Panc1 (cell line): ENCODE data around the gene SLC13A5.

Experiments
- POLR2AphosphoS5 ChIP-seq: IDR thresholded peaks from 2 replicates; pipeline ENCODE4 v1.6.1; 2012; ENCODE audit warnings: mild to moderate bottlenecking, low read depth, low read length, moderate library complexity
- SIN3A ChIP-seq: IDR thresholded peaks from 2 replicates; pipeline ENCODE4 v1.6.1; 2012; ENCODE audit warnings: low read depth, mild to moderate bottlenecking, low read length, moderate library complexity, borderline replicate concordance; ENCODE audit not compliant: insufficient read depth
- TCF7L2 ChIP-seq: IDR thresholded peaks from 2 replicates; pipeline ENCODE4 v1.6.1; 2011; ENCODE audit warnings: mild to moderate bottlenecking, low read depth, low read length, inconsistent platforms
- TF ChIP-seq, protein P1 (sequence below): fragments of 450-650 bp; IDR thresholded peaks from 2 replicates; pipeline ENCODE4 v1.5.1; 2017; ENCODE audit warnings: mild to moderate bottlenecking
- TF ChIP-seq, protein P2 (sequence below), 2 experiments: IDR thresholded peaks; 2 replicates each; pipeline ENCODE4 v1.6.1; 2011 to 2012; ENCODE audit warnings: low read depth in 2 of 2, control low read depth in 1 of 2, low read length in 1 of 2, mild to moderate bottlenecking in 1 of 2, moderate library complexity in 1 of 2; ENCODE audit not compliant: insufficient read depth in 1 of 2

DNA sequence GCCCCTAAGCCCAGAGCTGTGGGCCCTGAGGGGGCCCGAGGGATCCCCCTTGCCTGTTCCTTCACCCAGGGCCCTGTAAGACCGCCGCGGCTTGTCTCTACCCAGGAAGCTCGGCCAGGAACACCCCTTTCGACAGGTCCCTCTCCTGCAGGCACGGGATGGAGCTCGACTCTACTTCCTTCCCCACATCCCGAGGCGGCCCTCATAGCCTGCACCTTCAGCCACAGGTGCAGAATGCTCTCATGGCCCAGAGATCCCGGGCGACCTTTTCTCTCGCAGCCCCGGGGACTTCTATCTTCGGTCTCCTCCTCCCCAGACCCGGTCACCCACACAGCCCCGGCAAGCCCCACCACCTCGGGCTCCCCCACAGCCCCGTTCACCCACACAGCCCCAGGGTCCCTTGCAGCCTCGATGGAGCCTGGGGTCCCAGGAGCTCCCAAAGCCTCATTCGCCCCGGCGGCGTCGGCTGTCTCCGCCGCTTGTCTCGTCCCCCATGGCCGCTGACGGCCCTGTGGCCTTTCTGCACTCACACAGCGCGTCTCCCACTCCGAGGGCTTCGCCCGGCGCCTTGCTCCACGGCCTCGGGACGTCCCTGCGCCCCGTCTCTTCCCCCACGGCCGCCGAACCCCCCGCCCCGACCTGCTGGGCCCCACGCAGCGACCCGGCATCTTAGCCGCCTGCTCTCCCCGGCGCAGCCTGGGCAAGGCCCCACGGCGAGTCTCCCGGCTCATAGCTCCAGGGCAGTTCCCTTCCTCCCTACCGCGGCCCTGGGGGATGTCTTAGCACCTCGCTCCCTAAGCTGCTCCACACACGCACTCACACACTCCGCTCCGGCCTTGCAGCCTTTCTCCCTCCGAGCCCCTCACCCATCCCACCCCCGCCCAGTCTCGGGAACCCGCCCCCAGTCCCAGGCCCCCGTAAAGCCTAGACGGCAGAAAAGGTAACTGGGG lies 73.3 kb downstream of the SLC13A5 start:
- TF ChIP-seq, protein P1, sequence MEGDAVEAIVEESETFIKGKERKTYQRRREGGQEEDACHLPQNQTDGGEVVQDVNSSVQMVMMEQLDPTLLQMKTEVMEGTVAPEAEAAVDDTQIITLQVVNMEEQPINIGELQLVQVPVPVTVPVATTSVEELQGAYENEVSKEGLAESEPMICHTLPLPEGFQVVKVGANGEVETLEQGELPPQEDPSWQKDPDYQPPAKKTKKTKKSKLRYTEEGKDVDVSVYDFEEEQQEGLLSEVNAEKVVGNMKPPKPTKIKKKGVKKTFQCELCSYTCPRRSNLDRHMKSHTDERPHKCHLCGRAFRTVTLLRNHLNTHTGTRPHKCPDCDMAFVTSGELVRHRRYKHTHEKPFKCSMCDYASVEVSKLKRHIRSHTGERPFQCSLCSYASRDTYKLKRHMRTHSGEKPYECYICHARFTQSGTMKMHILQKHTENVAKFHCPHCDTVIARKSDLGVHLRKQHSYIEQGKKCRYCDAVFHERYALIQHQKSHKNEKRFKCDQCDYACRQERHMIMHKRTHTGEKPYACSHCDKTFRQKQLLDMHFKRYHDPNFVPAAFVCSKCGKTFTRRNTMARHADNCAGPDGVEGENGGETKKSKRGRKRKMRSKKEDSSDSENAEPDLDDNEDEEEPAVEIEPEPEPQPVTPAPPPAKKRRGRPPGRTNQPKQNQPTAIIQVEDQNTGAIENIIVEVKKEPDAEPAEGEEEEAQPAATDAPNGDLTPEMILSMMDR, result no peak
- TF ChIP-seq TCF7L2, result no peak
- TF ChIP-seq, protein P2, sequence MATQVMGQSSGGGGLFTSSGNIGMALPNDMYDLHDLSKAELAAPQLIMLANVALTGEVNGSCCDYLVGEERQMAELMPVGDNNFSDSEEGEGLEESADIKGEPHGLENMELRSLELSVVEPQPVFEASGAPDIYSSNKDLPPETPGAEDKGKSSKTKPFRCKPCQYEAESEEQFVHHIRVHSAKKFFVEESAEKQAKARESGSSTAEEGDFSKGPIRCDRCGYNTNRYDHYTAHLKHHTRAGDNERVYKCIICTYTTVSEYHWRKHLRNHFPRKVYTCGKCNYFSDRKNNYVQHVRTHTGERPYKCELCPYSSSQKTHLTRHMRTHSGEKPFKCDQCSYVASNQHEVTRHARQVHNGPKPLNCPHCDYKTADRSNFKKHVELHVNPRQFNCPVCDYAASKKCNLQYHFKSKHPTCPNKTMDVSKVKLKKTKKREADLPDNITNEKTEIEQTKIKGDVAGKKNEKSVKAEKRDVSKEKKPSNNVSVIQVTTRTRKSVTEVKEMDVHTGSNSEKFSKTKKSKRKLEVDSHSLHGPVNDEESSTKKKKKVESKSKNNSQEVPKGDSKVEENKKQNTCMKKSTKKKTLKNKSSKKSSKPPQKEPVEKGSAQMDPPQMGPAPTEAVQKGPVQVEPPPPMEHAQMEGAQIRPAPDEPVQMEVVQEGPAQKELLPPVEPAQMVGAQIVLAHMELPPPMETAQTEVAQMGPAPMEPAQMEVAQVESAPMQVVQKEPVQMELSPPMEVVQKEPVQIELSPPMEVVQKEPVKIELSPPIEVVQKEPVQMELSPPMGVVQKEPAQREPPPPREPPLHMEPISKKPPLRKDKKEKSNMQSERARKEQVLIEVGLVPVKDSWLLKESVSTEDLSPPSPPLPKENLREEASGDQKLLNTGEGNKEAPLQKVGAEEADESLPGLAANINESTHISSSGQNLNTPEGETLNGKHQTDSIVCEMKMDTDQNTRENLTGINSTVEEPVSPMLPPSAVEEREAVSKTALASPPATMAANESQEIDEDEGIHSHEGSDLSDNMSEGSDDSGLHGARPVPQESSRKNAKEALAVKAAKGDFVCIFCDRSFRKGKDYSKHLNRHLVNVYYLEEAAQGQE (IDR thresholded peaks at IDR 0.05; ENCODE audit: insufficient read depth in 1 of 2, low read depth in 2 of 2, low read length in 1 of 2), result no peak
- TF ChIP-seq POLR2AphosphoS5, result no peak
- no peak for TF ChIP-seq SIN3A
